HG02938 (cell line): Measurements from ENCODE around the gene GJA1.
"Not testable (repeated sequence)": the region's sequence is repeated elsewhere in the genome, so short reads cannot be mapped to it uniquely, and the experiment has no call there.

Experiments
- ATAC-seq: cut with Tn5 transposase; IDR thresholded peaks from one replicate; pipeline ENCODE4 v1.9.1; 2021; ENCODE audit warnings: mild to moderate bottlenecking, moderate library complexity; ENCODE audit not compliant: unreplicated experiment

Gene GJA1

GRCh38 chr6:121436960-121437850, 1.8 kb downstream of the GJA1 start:
- no peak for ATAC-seq

GRCh38 chr6:121437851-121438651, 2.6 kb downstream of the GJA1 start:
- ATAC-seq, result no peak

GRCh38 chr6:121438869-121439268, 3.4 kb downstream of the GJA1 start:
- ATAC-seq, result no peak

- ATAC-seq, result no peak
Observed at GRCh38 chr6:121439475-121439874, 4.0 kb downstream of the GJA1 start.

- ATAC-seq, result no peak
Observed at GRCh38 chr6:121439926-121440325, 4.5 kb downstream of the GJA1 start.

- no peak for ATAC-seq
Observed at GRCh38 chr6:121441477-121441876, 6.0 kb downstream of the GJA1 start.

- ATAC-seq, result no peak
Observed at GRCh38 chr6:121442576-121442975, 7.1 kb downstream of the GJA1 start.

GRCh38 chr6:121443971-121444541, 8.6 kb downstream of the GJA1 start:
- no peak for ATAC-seq

- ATAC-seq, result not testable (repeated sequence)
Observed at GRCh38 chr6:121446705-121447104, 11.3 kb downstream of the GJA1 start.

- ATAC-seq, result not testable (repeated sequence)
Observed at GRCh38 chr6:121447746-121448145, 12.3 kb downstream of the GJA1 start.

GRCh38 chr6:121448528-121448927, 13.1 kb downstream of the GJA1 start:
- not testable (repeated sequence) for ATAC-seq

GRCh38 chr6:121449331-121449730, 13.9 kb downstream of the GJA1 start:
- no peak for ATAC-seq

- ATAC-seq, result no peak
Observed at GRCh38 chr6:121450242-121450641, 14.8 kb downstream of the GJA1 start.

GRCh38 chr6:121451250-121451649, 15.8 kb downstream of the GJA1 start:
- no peak for ATAC-seq

- ATAC-seq, result no peak
Observed at GRCh38 chr6:121453191-121453590, 17.7 kb downstream of the GJA1 start.

- peak; percentile 80 for ATAC-seq
Observed at GRCh38 chr6:121460170-121460569, 24.7 kb downstream of the GJA1 start.

- no peak for ATAC-seq
Observed at GRCh38 chr6:121463087-121463486, 27.6 kb downstream of the GJA1 start.

- no peak for ATAC-seq
Observed at GRCh38 chr6:121465101-121465500, 29.7 kb downstream of the GJA1 start.

- ATAC-seq, result no peak
Observed at GRCh38 chr6:121479486-121480098, 44.1 kb downstream of the GJA1 start.

- no peak for ATAC-seq
Observed at GRCh38 chr6:121480099-121480713, 44.8 kb downstream of the GJA1 start.
